ENCODE data around the gene ZNF789.
"Not testable (repeated sequence)": the region's sequence is repeated elsewhere in the genome, so short reads cannot be mapped to it uniquely, and the experiment has no call there.

The ZNF789 gene

GRCh38 chr7:99457650-99458493 lies 14.8 kb upstream of the ZNF789 start:
- no peak for DNase-seq (ENCODE audit: low read depth)

GRCh38 chr7:99459087-99459486 lies 13.6 kb upstream of the ZNF789 start:
- DNase-seq (ENCODE audit: low read depth), result no peak

- DNase-seq (ENCODE audit: low read depth), result no peak
Observed at GRCh38 chr7:99460651-99461050, 12.0 kb upstream of the ZNF789 start.

- DNase-seq (ENCODE audit: low read depth), result no peak
Observed at GRCh38 chr7:99461221-99461620, 11.5 kb upstream of the ZNF789 start.

GRCh38 chr7:99465421-99465768 lies 7.3 kb upstream of the ZNF789 start:
- DNase-seq (ENCODE audit: low read depth), result no peak

- no peak for DNase-seq (ENCODE audit: low read depth)
Observed at GRCh38 chr7:99468336-99468918, 4.3 kb upstream of the ZNF789 start.

- DNase-seq (ENCODE audit: low read depth), result no peak
Observed at GRCh38 chr7:99469381-99470065, 3.2 kb upstream of the ZNF789 start.

- DNase-seq (ENCODE audit: low read depth), result peak; percentile 56
Observed at GRCh38 chr7:99473315-99473596, 566 bp downstream of the ZNF789 start.

- no peak for DNase-seq (ENCODE audit: low read depth)
Observed at GRCh38 chr7:99476107-99476506, 3.4 kb downstream of the ZNF789 start.

- no peak for DNase-seq (ENCODE audit: low read depth)
Observed at GRCh38 chr7:99478464-99479440, 6.1 kb downstream of the ZNF789 start.

- DNase-seq (ENCODE audit: low read depth), result no peak
Observed at GRCh38 chr7:99485094-99485493, 12.4 kb downstream of the ZNF789 start.

GRCh38 chr7:99489235-99489634 lies 16.5 kb downstream of the ZNF789 start:
- no peak for DNase-seq (ENCODE audit: low read depth)

- no peak for DNase-seq (ENCODE audit: low read depth)
Observed at GRCh38 chr7:99490878-99491277, 18.2 kb downstream of the ZNF789 start.

- DNase-seq (ENCODE audit: low read depth), result no peak
Observed at GRCh38 chr7:99493823-99494222, 21.1 kb downstream of the ZNF789 start.

- no peak for DNase-seq (ENCODE audit: low read depth)
Observed at GRCh38 chr7:99497766-99498545, 25.3 kb downstream of the ZNF789 start.

- DNase-seq (ENCODE audit: low read depth), result no peak
Observed at GRCh38 chr7:99498546-99498944, 25.9 kb downstream of the ZNF789 start.

GRCh38 chr7:99499371-99499720 lies 26.7 kb downstream of the ZNF789 start:
- DNase-seq (ENCODE audit: low read depth), result no peak

GRCh38 chr7:99499721-99500636 lies 27.3 kb downstream of the ZNF789 start, which contains the start of gene ZNF394:
ZNF394 (minus strand) TSS chr7:99500281; CDS start chr7:99500093, 188 bp downstream.
- DNase-seq (ENCODE audit: low read depth), result peak; percentile 64

- DNase-seq (ENCODE audit: low read depth), result no peak
Observed at GRCh38 chr7:99500637-99501009, 27.9 kb downstream of the ZNF789 start.

GRCh38 chr7:99501236-99501635 lies 28.5 kb downstream of the ZNF789 start:
- not testable (repeated sequence) for DNase-seq (ENCODE audit: low read depth)

GRCh38 chr7:99504281-99504602 lies 31.6 kb downstream of the ZNF789 start:
- DNase-seq (ENCODE audit: low read depth), result no peak

Measured in GM04503 (cell line).